Measurements from ENCODE around the gene KRTAP4-1. TPM values are rescaled to one million over a fixed set of nuclear protein-coding genes. Genes with fewer than 3 reads are reported as not detected.
"Not testable (repeated sequence)": the region's sequence is repeated elsewhere in the genome, so short reads cannot be mapped to it uniquely, and the experiment has no call there.

KRTAP4-1 gene
- total and polyA plus RNA-seq, 9 of the 15 experiments (the other 6 are each of a cell fraction or from before 2014, with no cell fraction given) = not detected

DNA sequence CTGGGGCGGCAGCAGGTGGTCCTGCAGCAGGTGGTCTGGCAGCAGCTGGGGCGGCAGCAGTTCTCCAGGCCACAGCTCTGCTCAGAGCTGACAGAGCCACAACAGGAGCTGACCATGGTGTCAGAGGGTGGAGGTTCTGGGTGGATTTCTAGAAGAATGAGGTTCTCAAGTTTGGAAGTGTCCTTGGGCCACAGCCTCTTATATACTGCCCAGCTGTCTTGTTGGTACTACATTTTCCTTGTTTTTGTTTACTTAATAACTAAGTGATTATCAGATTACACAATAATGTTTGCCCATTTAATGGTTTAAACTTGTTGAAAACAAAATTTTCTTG, 35.1 kb downstream of the KRTAP4-1 start, which contains the start of gene KRTAP4-5:
TSS of gene KRTAP4-5 (minus strand) at position 174 of the 334 bp plus-strand sequence. CDS start at position 116, 58 bp downstream.
- in situ Hi-C loops (cut with MboI) (no loop called here), intact Hi-C loops (cut with micrococcal nuclease) (no loop called here)
- Histone ChIP-seq H3K27me3 (ENCODE audit: control insufficient read depth in 2 of 2, insufficient read depth in 2 of 2, low read length in 2 of 2) (no peaks in the 10 kb centered on the region; a peak in 1 of 5 replicates), H3K79me2 (ENCODE audit: control insufficient read depth, insufficient read depth, low read length) (no peaks in the 10 kb centered on the region), H3K36me3 (ENCODE audit: control insufficient read depth, insufficient read depth, low read length) (no peaks in the 10 kb centered on the region), H3K4me3 (no peak within 1 kb of the TSS), H3K9me3 (replicated peaks; ENCODE audit: control insufficient read depth, insufficient read depth, low read depth, low read length) (no peaks in the 10 kb centered on the region), H3K4me1 (replicated peaks in 1 of 2; ENCODE audit: control insufficient read depth in 2 of 2, insufficient read depth in 2 of 2, low read length in 2 of 2) (no peaks in the 10 kb centered on the region), H4K20me1 (replicated peaks; ENCODE audit: control insufficient read depth, insufficient read depth, low read length) (no peaks in the 10 kb centered on the region), H2AFZ (ENCODE audit: low read depth, low read length) (no peak within 1 kb of the TSS), H3K27ac (ENCODE audit: extremely low read depth, low read depth, low read length) (no peak within 1 kb of the TSS), H3K4me2 (ENCODE audit: insufficient read depth, low read length) (no peak within 1 kb of the TSS), H3K9me1 (ENCODE audit: control insufficient read depth, insufficient read depth, low read length) (no peaks in the 10 kb centered on the region), H3K9ac (ENCODE audit: insufficient read depth in 1 of 2, low read depth in 2 of 2, low read length in 2 of 2) (no peak within 1 kb of the TSS)
- TF ChIP-seq GABPB2 (CRISPR knock-in tag; conservative IDR thresholded peaks at IDR 0.05) = no peak
- TF ChIP-seq, protein P1, sequence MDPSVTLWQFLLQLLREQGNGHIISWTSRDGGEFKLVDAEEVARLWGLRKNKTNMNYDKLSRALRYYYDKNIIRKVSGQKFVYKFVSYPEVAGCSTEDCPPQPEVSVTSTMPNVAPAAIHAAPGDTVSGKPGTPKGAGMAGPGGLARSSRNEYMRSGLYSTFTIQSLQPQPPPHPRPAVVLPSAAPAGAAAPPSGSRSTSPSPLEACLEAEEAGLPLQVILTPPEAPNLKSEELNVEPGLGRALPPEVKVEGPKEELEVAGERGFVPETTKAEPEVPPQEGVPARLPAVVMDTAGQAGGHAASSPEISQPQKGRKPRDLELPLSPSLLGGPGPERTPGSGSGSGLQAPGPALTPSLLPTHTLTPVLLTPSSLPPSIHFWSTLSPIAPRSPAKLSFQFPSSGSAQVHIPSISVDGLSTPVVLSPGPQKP (CRISPR knock-in tag; IDR thresholded peaks at IDR 0.05) = no peak
- TF ChIP-seq KLF13 (tag; IDR thresholded peaks at IDR 0.05; ENCODE audit: borderline replicate concordance, low read depth) = no peak
- no peak for TF ChIP-seq SMARCC2 (IDR thresholded peaks at IDR 0.05; ENCODE audit: low read depth)
- no peak for ATAC-seq
- BruUV-seq (replicated peaks) = no TSS peak
- WGBS (ENCODE audit: insufficient coverage, low coverage, missing lambda C conversion rate) = 0% methylated on average over 2 of the region's 2 CpGs
- ChIA-PET CTCF (ENCODE audit: low intra/inter-chr PET ratio) (no interaction called here), POLR2A (no interaction called here)
- FAIRE-seq = no peak
- no peak for DNase-seq (ENCODE audit: extremely low read depth in 1 of 4, low spot score in 3 of 4)

DNA sequence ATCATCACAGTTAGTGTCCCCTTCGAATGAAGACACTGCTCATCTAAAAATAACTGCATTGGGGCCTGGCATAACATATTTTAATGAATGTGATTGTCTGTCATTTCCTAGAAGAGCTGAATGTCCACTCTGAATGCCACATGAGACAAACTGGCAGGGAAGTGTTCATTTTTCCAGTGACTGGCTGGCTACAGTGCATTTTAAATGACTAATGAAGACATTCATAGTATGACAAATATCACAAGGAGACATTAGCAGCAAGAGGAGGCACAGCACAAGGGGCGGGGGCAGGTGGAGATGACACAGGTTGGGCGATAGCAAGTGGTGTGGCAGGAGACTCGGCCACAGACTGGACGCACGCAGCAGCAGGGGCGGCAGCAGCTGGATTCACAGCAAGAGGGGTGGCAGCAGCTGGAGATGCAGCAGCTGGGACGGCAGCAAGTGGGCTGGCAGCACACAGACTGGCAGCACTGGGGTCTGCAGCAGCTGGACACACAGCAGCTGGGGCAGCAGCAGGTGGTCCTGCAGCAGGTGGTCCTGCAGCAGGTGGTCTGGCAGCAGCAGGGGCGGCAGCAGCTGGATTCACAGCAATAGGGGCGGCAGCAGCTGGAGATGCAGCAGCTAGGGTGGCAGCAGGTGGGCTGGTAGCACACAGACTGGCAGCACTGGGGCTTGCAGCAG, 35.6 kb downstream of the KRTAP4-1 start:
- FAIRE-seq; H3K4me2 ChIP-seq (ENCODE audit: insufficient read depth, low read length); DNase-seq (ENCODE audit: extremely low read depth in 1 of 4, low spot score in 3 of 4); H3K79me2 ChIP-seq (ENCODE audit: control insufficient read depth, insufficient read depth, low read length); H2AFZ ChIP-seq (ENCODE audit: low read depth, low read length); intact Hi-C loops (cut with micrococcal nuclease); H3K27me3 ChIP-seq (ENCODE audit: control insufficient read depth in 2 of 2, insufficient read depth in 2 of 2, low read length in 2 of 2); H4K20me1 ChIP-seq (replicated peaks; ENCODE audit: control insufficient read depth, insufficient read depth, low read length); H3K36me3 ChIP-seq (ENCODE audit: control insufficient read depth, insufficient read depth, low read length); CTCF ChIA-PET (ENCODE audit: low intra/inter-chr PET ratio); H3K9ac ChIP-seq (ENCODE audit: insufficient read depth in 1 of 2, low read depth in 2 of 2, low read length in 2 of 2); H3K9me3 ChIP-seq (replicated peaks; ENCODE audit: control insufficient read depth, insufficient read depth, low read depth, low read length); in situ Hi-C loops (cut with MboI); H3K9me1 ChIP-seq (ENCODE audit: control insufficient read depth, insufficient read depth, low read length); H3K4me3 ChIP-seq; POLR2A ChIA-PET; H3K4me1 ChIP-seq (replicated peaks in 1 of 2; ENCODE audit: control insufficient read depth in 2 of 2, insufficient read depth in 2 of 2, low read length in 2 of 2); BruUV-seq (replicated peaks); ATAC-seq; H3K27ac ChIP-seq (ENCODE audit: extremely low read depth, low read depth, low read length): not testable (repeated sequence)
- WGBS (ENCODE audit: insufficient coverage, low coverage, missing lambda C conversion rate) = 0% methylated on average over 9 of the region's 10 CpGs

Data from K562 (cell line).